HG03457 (cell line): ENCODE measurements around the gene GLRX2.
"Not testable (repeated sequence)": the region's sequence is repeated elsewhere in the genome, so short reads cannot be mapped to it uniquely, and the experiment has no call there.

Experiments
- ATAC-seq: cut with Tn5 transposase; IDR thresholded peaks from one replicate; pipeline ENCODE4 v1.9.1; 2021; ENCODE audit warnings: moderate number of reproducible peaks; ENCODE audit not compliant: unreplicated experiment

GLRX2 gene, protein sequence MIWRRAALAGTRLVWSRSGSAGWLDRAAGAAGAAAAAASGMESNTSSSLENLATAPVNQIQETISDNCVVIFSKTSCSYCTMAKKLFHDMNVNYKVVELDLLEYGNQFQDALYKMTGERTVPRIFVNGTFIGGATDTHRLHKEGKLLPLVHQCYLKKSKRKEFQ

DNA sequence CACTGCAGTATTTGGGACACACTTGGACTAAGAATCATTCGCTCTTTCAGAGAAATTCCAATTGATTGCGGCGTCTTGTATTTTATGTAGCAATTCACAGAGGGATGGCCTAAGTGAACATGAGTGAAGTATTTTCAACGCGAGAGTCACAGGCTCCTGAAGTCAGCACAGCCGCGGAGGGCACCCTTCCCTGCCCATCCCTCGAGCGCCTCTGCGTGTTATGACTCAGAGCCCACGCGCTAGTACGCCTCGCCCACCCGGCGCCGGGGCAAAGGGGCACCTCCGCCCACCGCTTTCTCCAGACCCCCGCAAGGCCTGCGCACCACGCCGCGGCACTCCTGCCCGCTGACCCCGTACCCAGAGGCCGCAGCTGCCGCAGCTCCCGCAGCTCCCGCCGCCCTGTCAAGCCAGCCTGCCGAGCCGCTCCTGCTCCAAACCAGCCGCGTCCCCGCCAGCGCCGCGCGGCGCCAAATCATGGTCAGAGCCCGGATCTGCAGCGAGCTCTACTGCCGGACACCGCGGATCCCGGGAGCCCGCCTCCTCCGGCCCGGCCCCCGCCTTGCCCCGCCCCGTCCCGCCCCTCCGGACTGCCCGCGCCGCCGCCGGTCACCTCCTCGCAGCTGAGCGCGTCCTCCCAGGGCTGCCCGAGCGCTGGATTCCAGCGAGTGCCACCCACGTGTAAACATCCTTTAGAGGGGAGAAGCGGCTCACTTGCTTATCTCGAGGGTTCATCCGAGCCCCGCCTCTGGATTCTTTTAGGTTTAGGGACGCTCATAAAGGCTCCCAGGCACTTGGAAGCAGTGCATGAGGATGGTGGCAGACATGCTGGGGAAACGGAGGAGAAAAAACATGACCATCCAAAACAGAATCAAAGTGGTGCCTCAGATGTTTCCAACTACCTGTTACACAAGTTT lies at the start of gene GLRX2:
Gene GLRX2, minus strand, starts transcription at position 508 of the 914 bp plus-strand sequence. Its CDS starts 32 bp downstream, at position 476.
- peak; percentile 92 for ATAC-seq

DNA sequence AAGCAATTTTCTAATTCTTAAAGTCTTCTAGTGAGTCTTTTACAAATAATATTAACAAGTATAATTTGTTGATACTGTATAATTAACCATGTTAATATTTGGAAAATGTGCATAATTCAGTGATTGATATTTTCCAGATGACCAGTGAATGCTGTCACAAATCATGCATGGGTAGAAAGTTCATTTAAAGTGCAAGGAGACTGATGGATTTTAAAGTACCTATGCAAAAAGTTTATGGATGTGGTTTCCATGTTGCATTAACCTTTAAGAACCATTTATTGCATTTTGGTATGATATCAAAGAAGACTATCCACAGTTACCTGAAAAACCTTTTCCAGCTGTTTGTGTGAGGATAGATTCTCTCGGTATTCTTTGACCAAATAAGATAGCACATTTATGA lies 39.8 kb upstream of the GLRX2 start:
- no peak for ATAC-seq

DNA sequence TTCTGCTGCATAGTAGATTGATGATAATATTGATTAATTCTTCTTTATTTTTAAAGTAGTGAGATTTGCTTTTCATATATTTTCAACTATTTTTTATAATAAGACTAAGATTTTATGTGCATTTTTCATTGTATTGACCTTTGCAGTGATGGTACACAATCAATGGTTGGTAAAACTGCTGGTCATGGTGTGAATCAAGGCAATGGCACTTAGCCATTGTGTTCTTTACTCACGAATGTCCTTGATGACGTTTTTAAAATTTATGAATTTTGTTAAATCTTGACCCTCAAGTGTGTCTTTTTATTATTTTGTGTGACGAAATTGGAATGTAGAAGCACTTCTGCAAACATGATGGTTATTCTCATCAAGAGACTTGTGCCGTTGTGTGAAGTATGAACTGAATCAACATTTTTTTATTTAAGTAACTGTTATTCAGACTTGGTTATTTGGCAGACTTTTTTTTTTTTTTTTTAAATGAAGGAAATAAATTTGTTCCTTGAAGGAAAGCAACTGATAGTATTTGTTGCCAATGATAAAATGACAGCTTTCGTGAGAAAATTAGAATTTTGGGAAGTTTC lies 39.2 kb upstream of the GLRX2 start:
- no peak for ATAC-seq

DNA sequence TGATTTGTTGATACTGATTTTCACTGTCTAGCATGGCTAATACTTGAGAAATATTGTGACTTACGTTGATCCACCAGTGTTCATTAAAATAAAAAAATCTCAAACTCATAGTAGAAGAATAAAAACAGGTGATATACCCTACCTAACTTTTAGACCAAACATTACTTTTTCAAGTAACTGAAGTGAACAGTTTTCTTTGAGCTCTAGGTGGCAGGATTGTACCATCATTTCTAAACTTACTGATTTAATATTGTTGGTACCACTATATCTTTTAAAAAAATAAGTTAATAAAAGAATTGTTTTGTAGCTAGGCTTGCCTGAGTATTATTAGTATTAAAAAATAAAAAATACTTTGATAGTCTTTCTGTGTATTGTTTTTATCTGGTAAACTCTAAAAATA lies 38.1 kb upstream of the GLRX2 start:
- no peak for ATAC-seq

DNA sequence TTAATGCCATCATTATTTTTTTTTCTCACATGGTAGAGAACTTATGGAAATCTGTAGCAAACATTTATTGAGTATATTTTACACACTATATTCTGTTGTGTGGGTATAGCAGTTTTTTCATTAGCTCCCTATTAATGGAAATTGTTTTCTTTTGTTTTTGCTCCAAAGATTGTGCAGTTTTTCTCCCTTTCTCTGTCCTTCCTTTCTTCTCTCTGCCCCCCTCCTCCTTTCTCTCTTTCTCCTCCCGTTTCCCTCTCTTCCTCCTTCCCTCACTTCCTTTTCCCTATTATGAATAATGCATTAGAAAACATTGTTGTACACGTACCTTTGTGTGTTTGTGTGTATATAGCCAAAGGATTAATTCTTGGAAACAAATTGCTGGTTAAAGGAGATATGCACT lies 37.2 kb upstream of the GLRX2 start:
- no peak for ATAC-seq

DNA sequence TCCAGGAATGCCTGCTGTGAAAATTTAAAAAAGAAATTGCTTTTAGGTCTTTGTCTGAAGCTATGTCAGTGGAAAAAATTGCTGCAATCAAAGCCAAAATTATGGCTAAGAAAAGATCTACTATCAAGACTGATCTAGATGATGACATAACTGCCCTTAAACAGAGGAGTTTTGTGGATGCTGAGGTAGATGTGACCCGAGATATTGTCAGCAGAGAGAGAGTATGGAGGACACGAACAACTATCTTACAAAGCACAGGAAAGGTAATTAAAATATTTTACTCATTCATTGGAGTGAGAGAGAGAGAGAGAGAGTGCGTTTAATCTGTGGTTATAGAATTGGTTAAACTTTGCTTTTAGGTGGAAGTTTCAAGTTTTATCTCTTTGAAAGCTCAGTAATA lies 36.6 kb upstream of the GLRX2 start:
- no peak for ATAC-seq

DNA sequence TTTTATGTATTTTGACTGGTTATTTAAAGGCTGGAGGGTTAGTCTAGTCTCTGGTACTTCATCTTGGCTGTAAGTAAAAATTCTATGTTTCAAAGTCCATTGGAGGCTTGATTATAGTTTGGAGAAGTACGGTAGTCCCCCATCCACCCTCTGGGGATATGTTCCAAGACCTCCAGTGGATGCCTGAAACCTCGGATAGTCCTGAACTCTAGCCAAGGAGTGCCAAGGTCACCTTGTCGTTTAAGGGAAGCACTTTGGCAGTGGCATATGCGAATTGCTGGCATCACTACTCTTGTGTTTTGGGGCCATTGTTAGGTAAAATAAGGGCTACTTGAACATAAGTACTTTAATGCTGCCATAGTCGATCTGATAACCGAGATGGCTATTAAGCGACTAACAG lies 35.0 kb upstream of the GLRX2 start:
- no peak for ATAC-seq

DNA sequence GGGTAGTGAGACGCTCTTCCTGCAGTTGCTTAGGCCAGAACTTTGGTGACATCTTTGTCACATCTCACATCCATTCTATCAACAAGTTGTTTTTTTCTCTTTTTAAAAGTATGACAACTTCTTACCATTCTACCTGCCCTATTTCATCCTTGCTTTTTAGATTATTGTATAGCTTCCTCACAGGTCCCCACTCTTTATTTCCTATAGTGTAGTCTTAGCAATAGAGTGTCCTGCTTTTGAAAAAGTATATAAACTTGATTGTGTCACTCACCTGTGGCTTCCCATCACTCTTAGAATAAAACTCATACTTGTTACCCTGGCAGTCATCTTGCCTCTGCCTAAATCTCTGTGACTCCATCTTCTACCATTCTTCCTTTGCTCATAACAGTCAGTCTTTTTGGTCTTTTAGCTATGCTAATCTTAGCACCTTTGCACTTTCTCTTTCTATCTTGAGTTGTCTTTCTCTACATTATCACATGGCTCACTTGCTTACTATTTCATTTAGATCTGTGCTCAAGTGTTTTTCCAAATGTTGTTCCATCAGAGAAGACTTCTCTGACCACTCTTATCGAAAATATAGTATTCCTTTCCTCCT lies 26.1 kb upstream of the GLRX2 start:
- no peak for ATAC-seq

DNA sequence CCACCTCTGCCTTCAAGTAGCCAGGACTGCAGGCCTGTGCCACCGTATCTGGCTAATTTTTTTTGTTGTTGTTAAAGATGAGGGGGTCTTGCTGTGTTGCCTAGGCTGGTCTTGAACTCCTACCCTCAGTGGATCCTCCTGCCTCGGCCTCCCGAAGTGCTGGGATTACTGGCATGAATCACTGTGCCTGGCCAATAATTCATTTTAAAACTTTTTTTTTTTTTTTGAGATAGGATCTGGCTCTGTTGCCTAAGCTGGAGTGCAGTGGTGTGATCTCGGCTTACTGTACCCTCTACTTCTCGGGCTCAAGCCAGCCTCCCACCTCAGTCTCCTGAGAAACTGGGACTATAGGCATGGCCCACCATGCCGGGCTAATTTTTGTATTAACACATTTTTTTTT lies 20.2 kb upstream of the GLRX2 start:
- no peak for ATAC-seq

DNA sequence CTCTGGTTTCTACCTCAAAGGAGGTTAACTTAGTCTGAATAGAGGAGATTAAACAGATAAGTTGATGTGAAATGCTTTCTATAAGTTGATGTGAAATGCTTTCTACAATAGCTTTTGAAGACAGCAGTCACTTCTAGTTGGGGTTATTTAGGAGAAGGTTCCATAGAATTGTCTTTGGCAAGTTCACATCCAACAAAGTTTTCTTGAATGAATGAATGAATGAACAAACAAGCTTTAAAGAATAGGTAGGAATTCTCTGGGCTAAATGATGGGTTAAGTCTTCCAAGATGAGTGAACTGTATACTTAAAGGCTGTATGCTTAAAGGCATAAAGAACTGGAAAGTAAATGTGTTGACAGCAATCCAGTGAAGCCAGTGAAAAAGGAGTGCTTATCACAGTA lies 18.5 kb upstream of the GLRX2 start:
- ATAC-seq, result no peak

DNA sequence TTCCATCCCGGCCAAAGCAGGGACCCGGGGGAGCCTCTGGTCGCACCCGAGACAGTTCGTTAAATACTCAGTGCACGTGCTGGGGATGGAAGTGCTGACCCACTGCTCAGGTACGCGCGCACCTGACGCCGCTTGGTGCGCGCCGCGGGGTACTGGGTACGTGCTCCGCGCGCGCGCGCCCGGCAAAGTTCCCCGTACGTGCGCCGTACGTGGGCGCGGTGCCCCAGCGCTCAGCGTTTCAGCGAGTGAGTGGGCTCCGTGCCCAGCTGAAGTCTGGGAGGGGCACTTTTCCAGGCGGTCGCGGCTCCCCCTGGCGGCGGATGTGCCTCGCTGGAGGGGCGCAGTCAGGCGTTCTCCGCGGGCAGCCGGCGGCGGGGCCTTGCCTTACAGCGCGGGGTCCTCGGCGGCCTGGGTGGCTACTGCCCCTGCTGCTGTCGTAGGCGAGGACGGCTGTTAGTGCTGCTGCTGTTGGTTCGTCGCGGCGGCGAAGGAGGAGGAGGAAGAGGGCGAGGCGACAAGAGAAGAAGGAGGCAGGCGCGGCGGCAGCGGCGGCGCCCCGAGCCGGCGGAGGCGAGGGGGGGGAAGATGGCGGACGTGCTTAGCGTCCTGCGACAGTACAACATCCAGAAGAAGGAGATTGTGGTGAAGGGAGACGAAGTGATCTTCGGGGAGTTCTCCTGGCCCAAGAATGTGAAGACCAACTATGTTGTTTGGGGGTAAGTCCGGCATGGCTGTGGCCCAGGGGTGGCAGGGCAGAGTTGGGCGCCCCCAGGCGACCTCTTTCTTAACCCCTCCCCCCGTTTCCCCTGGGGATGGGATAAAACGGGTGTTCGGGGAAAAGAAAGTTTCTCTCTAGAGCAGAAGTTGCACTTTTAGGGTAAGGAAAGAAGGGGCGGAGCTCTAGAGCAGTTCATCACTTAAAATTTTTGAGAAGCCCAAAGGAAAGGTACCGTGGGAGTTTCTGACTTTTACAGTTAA lies 16.7 kb upstream of the GLRX2 start, which contains the start of gene CDC73:
Gene CDC73, plus strand, starts transcription at position 416 of the 978 bp plus-strand sequence. Its CDS starts 170 bp downstream, at position 586.
- ATAC-seq, result peak; percentile 95

DNA sequence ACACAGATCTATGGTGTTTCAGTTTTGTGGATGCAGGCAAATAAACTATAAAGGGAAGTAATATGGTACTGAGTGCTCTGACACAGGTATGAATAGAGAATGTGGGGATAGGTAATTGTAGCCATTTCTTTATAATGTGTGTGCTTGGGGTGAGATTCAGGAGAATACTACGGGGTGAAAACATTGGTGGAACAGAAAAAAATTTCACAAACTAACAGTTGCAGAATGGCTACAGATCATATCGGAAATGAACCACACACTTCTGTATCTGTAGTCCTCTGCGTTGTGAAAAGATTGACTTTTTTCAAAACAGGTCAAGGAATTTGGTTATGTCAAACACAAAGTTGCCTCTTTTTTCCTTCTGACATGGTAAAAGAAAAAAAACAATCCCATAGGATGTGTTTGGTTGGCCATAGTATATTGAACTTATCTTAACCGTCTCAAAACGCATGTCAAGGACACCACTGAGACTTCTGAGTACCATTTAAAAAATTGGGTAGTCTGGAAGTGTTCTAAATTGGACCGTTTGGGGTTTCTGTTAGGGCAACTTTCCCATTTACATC lies 15.5 kb upstream of the GLRX2 start:
- no peak for ATAC-seq

DNA sequence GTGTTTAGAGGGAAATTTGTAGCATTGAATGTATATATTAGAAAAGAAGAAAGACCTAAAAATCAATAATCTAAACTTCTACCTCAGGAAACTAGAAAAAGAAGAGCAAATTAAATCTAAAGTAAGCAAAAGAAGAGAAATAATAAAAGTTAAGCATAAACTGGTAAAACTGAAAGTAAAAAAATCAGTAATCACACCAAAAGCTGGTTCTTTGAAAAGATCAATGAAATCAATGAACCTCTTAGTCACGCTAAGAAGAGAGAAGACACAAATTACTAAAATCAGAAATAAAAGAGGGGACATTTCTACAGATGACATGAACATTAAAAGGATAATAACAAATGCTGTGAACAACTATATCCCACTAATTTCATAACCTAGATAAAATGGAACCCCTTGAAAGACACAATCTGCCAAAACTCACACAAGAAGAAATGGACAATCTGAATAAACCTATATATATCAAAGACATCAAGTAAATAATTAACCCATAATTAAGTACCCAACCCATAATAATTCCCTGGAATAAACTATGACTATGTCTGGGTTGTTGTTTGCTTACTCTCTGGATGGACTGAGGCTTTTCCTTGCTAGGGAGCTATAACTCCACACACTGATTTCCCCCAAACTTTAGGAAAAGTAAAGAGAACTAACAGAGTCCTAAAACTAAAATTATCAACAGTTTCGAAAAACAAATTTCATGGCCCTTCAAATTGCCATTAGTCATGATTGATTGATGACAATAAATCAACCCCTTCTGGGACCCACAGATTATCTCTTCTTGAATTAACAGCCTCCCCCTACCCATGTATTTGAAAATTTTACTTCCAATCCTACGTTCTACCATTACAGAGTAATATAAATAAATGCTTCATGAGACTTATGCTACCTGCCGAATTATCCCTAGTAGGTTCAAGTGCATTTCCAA lies 13.9 kb upstream of the GLRX2 start:
- no peak for ATAC-seq

DNA sequence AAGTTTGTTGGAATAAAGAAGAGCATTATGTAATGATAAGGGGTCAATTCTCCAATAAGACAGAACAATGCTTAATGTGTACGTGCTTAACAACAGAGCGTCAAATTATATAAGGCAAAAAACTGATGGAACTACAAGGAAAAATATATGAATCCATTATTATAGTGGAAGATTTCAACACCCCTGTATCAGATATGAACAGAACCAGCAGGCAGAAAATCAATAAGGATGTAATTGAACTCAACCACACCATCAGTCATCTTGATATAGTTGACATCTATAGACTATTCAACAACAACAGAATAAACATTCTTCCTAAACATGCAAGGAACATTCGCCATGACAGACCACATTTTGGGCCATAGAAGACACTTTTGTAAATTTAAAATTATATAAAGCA lies 13.0 kb upstream of the GLRX2 start:
- no peak for ATAC-seq

DNA sequence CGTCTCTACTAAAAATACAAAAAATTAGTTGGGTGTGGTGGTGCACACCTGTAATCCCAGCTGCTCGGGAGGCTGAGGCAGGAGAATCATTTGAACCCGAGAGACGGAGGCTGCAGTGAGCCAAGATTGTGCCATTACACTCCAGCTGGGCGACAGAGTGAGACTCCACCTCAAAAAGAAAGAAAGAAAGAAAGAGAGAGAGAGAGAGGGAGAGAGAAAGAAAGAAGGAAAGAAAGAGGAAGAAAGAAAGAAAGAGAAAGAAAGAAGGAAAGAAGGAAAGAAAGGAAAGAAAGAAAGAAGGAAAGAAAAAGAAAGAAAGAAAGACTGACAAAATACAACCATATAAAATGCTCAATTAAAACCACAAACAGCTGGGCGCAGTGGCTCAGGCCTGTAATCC lies 12.0 kb upstream of the GLRX2 start:
- ATAC-seq, result not testable (repeated sequence)

DNA sequence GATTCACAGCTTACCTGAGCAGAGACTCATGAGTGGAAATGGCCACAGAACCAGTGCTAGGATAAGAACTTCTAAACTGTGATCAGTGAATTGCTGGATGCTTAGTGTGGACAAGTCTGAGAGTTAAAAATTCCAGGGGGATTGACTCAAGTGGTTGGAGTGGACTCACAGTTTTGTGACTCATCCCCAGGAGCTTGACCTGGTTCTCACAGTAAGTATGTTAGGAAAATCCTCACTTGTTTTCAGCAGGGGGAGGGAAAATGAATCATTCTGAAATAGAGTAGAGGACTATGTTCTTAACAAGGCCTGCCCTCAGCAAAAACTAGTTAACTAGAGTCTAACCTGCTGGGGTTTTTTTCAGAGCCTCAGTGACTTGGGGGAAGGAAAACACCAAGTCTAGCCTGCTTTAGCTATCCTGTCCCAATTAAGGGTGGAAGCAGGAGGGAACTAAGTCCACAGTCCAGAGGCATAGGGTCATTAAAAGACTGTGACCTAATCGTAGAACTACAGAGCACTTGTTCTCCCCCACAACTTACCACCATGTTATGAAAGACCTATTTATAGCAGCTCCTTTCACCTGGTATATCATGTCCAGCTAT lies 10.5 kb upstream of the GLRX2 start:
- no peak for ATAC-seq

DNA sequence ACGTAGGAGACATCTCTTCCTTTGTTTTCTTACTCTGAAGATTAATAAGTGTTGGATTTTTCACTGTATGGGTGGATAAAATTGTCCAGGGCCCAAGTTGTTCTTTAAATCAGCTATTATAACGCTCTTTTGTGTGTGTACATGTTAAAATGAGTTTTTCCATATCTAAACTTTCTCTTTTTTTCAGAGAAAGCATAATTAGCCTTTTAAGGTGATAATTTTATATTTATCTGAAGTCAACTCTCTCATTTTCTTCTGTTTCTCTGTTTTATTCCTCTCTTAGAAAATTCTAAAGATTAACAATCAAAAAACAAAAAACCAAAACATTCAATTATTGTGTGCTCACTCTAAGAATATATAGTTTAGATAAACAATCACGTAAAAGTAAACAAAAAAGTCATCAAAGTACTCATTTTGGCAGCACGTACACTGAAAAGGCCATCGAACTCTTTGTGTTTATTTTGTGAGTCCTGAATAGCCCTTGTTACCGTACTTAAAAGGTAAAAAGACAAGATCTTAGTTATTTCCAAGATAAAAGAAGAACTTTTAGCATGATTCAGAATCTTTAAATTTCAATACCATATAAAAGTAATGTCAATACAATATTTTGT lies 9.4 kb upstream of the GLRX2 start:
- ATAC-seq, result no peak

DNA sequence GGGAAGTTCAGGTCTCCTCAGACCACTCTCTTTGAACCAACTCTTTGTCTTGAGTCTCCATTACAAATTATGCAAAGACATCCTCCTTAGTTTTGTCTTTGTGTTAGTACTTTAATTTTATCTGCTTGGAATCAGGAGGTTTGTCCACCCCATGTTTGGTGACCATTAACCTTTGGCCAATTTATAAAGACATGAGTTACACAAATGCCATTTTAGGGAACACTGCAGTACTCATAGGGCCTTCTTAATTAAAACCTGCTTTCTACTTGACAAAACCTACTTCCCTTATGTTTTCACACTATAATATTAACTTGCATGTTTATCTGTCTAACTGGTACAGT lies 8.7 kb upstream of the GLRX2 start:
- no peak for ATAC-seq
